Tibial artery (tissue), 4 donors: Measurements from ENCODE around the gene ZC2HC1B.

Experiments used
- DNase-seq, 2 donors: peaks; one replicate each; pipeline ENCODE4 v3.0.0-alpha.2; 2019
- H3K27ac ChIP-seq, 2 donors: fragments of 200-600 bp; sonication (generic) in 1 of 2; 1 replicate in 1 of 2; 2 replicates in 1 of 2; pipeline ENCODE4 v1.5.1; 2018 to 2019; ENCODE audit warnings: mild to moderate bottlenecking in 1 of 2
- H3K27me3 ChIP-seq, 2 donors: fragments of 200-600 bp; sonication (generic) in 1 of 2; one replicate each; pipeline versions ENCODE4 v1.5.1 to v1.6.0; 2016 to 2019
- H3K36me3 ChIP-seq, 3 donors: fragments of 200-600 bp; sonication (generic) in 2 of 3; one replicate each; pipeline ENCODE4 v1.5.1; 2016 to 2019; ENCODE audit warnings: mild to moderate bottlenecking in 2 of 3
- H3K4me1 ChIP-seq, 4 donors: fragments of 200-600 bp; sonication (generic) in 2 of 4; 1 replicate in 3 of 4; 2 replicates in 1 of 4; pipeline ENCODE4 v1.5.1; 2016 to 2019
- H3K4me3 ChIP-seq, 2 donors: fragments of 200-600 bp; sonication (generic) in 1 of 2; 1 replicate in 1 of 2; 2 replicates in 1 of 2; pipeline ENCODE4 v1.5.1; 2018 to 2019; ENCODE audit warnings: mild to moderate bottlenecking in 2 of 2
- H3K9me3 ChIP-seq, 3 donors: fragments of 200-600 bp; sonication (generic) in 1 of 3; one replicate each; pipeline ENCODE4 v1.5.1; 2016 to 2019
- CTCF ChIP-seq, 2 experiments: fragments of 200-600 bp in 1 of 2; fragments of 450-650 bp in 1 of 2; IDR thresholded peaks; one replicate each; pipeline ENCODE4 v1.5.1; 2017 to 2019; ENCODE audit warnings: antibody characterized with exemption in 2 of 2, mild to moderate bottlenecking in 1 of 2, moderate library complexity in 1 of 2
- intact Hi-C: fragments of 100-400 bp; cut with DNase I; formaldehyde crosslinking; loops from one replicate; pipeline ENCODE4 v1.15.0; 2023; ENCODE audit warnings: low total_unique reads

Gene ZC2HC1B

GRCh38 chr6:143971482-143972205 is 107.4 kb downstream of the ZC2HC1B start:
- Histone ChIP-seq H3K4me1 (peaks cover 0 to 48% (median 8%) of the 10 kb centered on the region in 4 donors), H3K27ac (peak overlapping the region; percentile 8 to 52), H3K9me3 (no peaks in the 10 kb centered on the region), H3K27me3 (no peaks in the 10 kb centered on the region), H3K4me3 (no peak overlapping the region), H3K36me3 (no peaks in the 10 kb centered on the region)
- intact Hi-C loops = no loop called here
- no peak for TF ChIP-seq CTCF (IDR thresholded peaks at IDR 0.05)
- DNase-seq = no peak

GRCh38 chr6:143973097-143973966 is 109.1 kb downstream of the ZC2HC1B start:
- no peaks in the 10 kb centered on the region for H3K36me3 ChIP-seq
- H3K27ac ChIP-seq = no peak overlapping the region
- no peak for DNase-seq
- intact Hi-C loops = no loop called here
- no peaks in the 10 kb centered on the region for H3K27me3 ChIP-seq
- peaks cover 0 to 38% (median 6%) of the 10 kb centered on the region in 4 donors for H3K4me1 ChIP-seq
- H3K9me3 ChIP-seq = no peaks in the 10 kb centered on the region
- H3K4me3 ChIP-seq = no peak overlapping the region
- TF ChIP-seq CTCF (IDR thresholded peaks at IDR 0.05) = no peak

GRCh38 chr6:143974089-143974488 is 109.8 kb downstream of the ZC2HC1B start:
- no peak overlapping the region for H3K4me3 ChIP-seq
- H3K36me3 ChIP-seq = no peaks in the 10 kb centered on the region
- intact Hi-C loops = no loop called here
- peaks cover 0 to 33% (median 6%) of the 10 kb centered on the region in 4 donors for H3K4me1 ChIP-seq
- no peaks in the 10 kb centered on the region for H3K9me3 ChIP-seq
- no peak overlapping the region for H3K27ac ChIP-seq
- DNase-seq = no peak
- no peak for TF ChIP-seq CTCF (IDR thresholded peaks at IDR 0.05)
- no peaks in the 10 kb centered on the region for H3K27me3 ChIP-seq

GRCh38 chr6:143976806-143977349 is 112.6 kb downstream of the ZC2HC1B start:
- H3K9me3 ChIP-seq = no peaks in the 10 kb centered on the region
- TF ChIP-seq CTCF (IDR thresholded peaks at IDR 0.05) = no peak
- no peak overlapping the region for H3K27ac ChIP-seq
- DNase-seq = no peak
- no peaks in the 10 kb centered on the region for H3K27me3 ChIP-seq
- H3K4me3 ChIP-seq = no peak overlapping the region
- peaks cover 0 to 8% (median 0%) of the 10 kb centered on the region in 4 donors for H3K4me1 ChIP-seq
- intact Hi-C loops = no loop called here
- H3K36me3 ChIP-seq = no peaks in the 10 kb centered on the region

- H3K4me1 ChIP-seq = peaks cover 0 to 7% (median 0%) of the 10 kb centered on the region in 4 donors
- no peaks in the 10 kb centered on the region for H3K27me3 ChIP-seq
- no peak overlapping the region for H3K27ac ChIP-seq
- no peak for TF ChIP-seq CTCF (IDR thresholded peaks at IDR 0.05)
- intact Hi-C loops = no loop called here
- H3K36me3 ChIP-seq = no peaks in the 10 kb centered on the region
- no peak for DNase-seq
- H3K9me3 ChIP-seq = no peaks in the 10 kb centered on the region
- no peak overlapping the region for H3K4me3 ChIP-seq
Observed at GRCh38 chr6:143980921-143981320, 116.6 kb downstream of the ZC2HC1B start.
